GM12891 (cell line): ENCODE measurements around the gene DOK1.

Experiments used
- PAX5 ChIP-seq: IDR thresholded peaks from 2 replicates; pipeline ENCODE4 v1.6.1; 2011; ENCODE audit warnings: low read length, moderate library complexity, mild to moderate bottlenecking; ENCODE audit not compliant: insufficient read depth, severe bottlenecking
- POLR2A ChIP-seq: IDR thresholded peaks from 2 replicates; pipeline ENCODE4 v1.6.1; 2011; ENCODE audit warnings: low read depth, low read length, control low read depth
- POLR2AphosphoS5 ChIP-seq: IDR thresholded peaks from 2 replicates; pipeline ENCODE4 v1.6.1; 2011; ENCODE audit warnings: low read depth, low read length, control low read depth
- SPI1 ChIP-seq: IDR thresholded peaks from 2 replicates; pipeline ENCODE4 v1.6.1; 2011; ENCODE audit warnings: low read depth, low read length, control low read depth
- TAF1 ChIP-seq: IDR thresholded peaks from 2 replicates; pipeline ENCODE4 v1.6.1; 2011; ENCODE audit warnings: low read depth, low read length, control low read depth

DNA sequence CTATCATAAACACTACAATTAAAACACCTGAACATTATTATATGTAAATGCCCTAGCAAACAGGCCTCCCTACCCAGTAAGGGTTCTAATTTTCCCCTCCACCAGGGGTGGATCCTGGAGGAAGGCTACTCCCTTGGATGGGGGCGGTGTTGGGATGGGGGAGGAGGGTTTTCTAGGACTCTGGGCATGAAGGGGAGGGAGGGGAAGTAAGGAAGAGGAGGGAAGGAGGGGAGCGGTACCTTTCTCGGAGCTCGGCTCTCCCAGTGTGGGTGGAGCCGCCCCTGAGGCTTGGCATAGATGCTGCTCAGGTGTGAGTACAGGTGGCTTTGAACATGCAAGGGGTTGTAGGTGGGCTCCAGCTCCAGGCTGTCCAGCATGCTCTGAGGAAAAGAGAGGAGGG is 5.4 kb downstream of the DOK1 start:
- TF ChIP-seq POLR2A (no peak), TAF1 (no peak), POLR2AphosphoS5 (no peak), SPI1 (no peak), PAX5 (no peak)
